Activated CD4-positive, alpha-beta T cell treated with anti-CD3 and anti-CD28 coated beads for 1 hour (primary cell): Measurements from ENCODE around the gene NPY2R.

Source experiments
- DNase-seq: peaks from one replicate; pipeline ENCODE4 v3.0.0-alpha.2; 2020

NPY2R gene

GRCh38 chr4:155208258-155209054 is at the start of gene NPY2R:
NPY2R (plus strand) TSS chr4:155208636; CDS start chr4:155213940, 5,304 bp downstream.
- DNase-seq = no peak

GRCh38 chr4:155161357-155161756 is 47.1 kb upstream of the NPY2R start:
- no peak for DNase-seq

- no peak for DNase-seq
Observed at GRCh38 chr4:155164718-155165117, 43.7 kb upstream of the NPY2R start.

- no peak for DNase-seq
Observed at GRCh38 chr4:155170569-155170968, 37.9 kb upstream of the NPY2R start.

GRCh38 chr4:155173371-155173770 is 35.1 kb upstream of the NPY2R start:
- DNase-seq = no peak

- no peak for DNase-seq
Observed at GRCh38 chr4:155174668-155175067, 33.8 kb upstream of the NPY2R start.

- no peak for DNase-seq
Observed at GRCh38 chr4:155179216-155179615, 29.2 kb upstream of the NPY2R start.

- DNase-seq = no peak
Observed at GRCh38 chr4:155186972-155187371, 21.5 kb upstream of the NPY2R start.

- no peak for DNase-seq
Observed at GRCh38 chr4:155187989-155188388, 20.4 kb upstream of the NPY2R start.

- DNase-seq = no peak
Observed at GRCh38 chr4:155190099-155190498, 18.3 kb upstream of the NPY2R start.

- no peak for DNase-seq
Observed at GRCh38 chr4:155197757-155198156, 10.7 kb upstream of the NPY2R start.

- DNase-seq = no peak
Observed at GRCh38 chr4:155207534-155208257, 740 bp upstream of the NPY2R start.

- no peak for DNase-seq
Observed at GRCh38 chr4:155220025-155220424, 11.6 kb downstream of the NPY2R start.

- DNase-seq = no peak
Observed at GRCh38 chr4:155227131-155227530, 18.7 kb downstream of the NPY2R start.

- DNase-seq = no peak
Observed at GRCh38 chr4:155228713-155229112, 20.3 kb downstream of the NPY2R start.

GRCh38 chr4:155232432-155232831 is 24.0 kb downstream of the NPY2R start:
- DNase-seq = no peak

GRCh38 chr4:155234206-155234605 is 25.8 kb downstream of the NPY2R start:
- DNase-seq = no peak

- no peak for DNase-seq
Observed at GRCh38 chr4:155237567-155237966, 29.1 kb downstream of the NPY2R start.

- no peak for DNase-seq
Observed at GRCh38 chr4:155241225-155241624, 32.8 kb downstream of the NPY2R start.

- no peak for DNase-seq
Observed at GRCh38 chr4:155241664-155242063, 33.2 kb downstream of the NPY2R start.

GRCh38 chr4:155245105-155245504 is 36.7 kb downstream of the NPY2R start:
- DNase-seq = no peak

GRCh38 chr4:155248002-155248896 is 39.8 kb downstream of the NPY2R start:
- no peak for DNase-seq

- DNase-seq = no peak
Observed at GRCh38 chr4:155249016-155249566, 40.7 kb downstream of the NPY2R start.
